C1 segment of cervical spinal cord (tissue), 14 donors: Measurements from ENCODE around the gene PRKAR1A.
"Not testable (repeated sequence)": the region's sequence is repeated elsewhere in the genome, so short reads cannot be mapped to it uniquely, and the experiment has no call there.

Experiments used
- DNase-seq, 14 donors: peaks; one replicate each; lab custom pipeline; 2025; lab: John Stamatoyannopoulos, UW

The PRKAR1A gene

GRCh38 chr17:68512247-68512959 is at the start of gene PRKAR1A:
PRKAR1A (plus strand) TSS chr17:68512430; CDS start chr17:68515400, 2,970 bp downstream.
- peak; percentile 83 to 97 (median 94) for DNase-seq

GRCh38 chr17:68463211-68464019 is 48.8 kb upstream of the PRKAR1A start:
- no peak for DNase-seq

- DNase-seq: no peak
Measured at GRCh38 chr17:68468334-68468733, 43.9 kb upstream of the PRKAR1A start.

DNA sequence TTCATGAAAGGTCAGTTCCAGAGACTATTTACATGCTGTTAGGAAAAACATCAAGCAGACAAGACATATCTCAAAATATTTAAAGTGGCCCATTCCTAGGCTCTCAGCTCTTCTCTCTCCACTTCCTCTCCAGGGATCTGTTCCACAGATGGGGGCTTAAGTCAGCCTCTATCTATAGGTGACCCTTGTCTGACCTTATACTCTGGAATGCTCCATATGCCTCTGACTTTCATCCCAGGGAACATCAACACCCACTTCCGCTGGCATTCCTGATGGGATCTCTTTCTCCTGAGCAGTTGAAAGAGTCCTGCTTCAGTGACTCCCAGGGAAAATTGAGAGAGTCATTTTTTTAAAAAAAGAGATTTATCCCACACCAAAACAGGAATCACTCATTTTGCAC is 43.4 kb upstream of the PRKAR1A start:
- no peak for DNase-seq

DNA sequence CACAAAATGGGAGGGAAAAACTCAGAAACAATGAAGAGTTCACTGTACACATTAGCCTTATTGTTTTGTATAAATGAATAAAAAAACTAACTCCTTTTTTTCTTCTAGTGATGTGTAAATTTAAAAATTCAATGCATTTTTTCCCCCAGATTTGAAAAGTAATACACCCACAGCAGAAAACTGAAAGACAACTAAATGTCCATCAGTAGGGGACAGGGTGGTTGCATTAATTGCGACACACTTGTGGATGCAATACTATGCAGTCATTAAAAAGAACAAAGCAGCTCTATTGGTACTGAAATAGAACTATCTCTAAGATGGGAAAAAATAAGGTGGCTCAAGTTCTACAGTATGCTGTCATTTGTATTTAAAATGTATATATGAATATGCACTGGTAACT is 41.3 kb upstream of the PRKAR1A start:
- DNase-seq: no peak

- no peak for DNase-seq
Measured at GRCh38 chr17:68480885-68481284, 31.3 kb upstream of the PRKAR1A start.

DNA sequence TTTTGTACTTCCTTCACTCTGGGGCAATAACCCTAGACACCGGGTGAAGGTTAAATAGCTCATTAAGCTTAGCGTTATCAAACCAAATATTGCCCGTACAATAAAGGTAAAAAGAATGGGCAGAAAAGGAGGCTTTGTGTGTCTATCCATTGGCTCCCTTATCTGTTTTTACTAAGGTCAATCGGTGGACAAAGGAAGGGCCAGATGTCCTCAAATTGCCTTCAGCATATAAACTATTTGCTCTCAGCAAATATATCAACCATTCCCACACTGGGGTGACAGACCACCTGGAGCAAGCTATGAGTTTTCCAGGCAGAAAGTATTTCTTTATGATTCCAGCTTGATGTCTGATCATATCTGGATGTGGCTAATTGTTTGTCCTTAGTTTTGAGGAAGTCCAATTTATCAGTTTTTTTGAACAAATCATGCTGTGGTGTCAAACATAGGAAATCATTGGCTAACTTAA is 29.6 kb upstream of the PRKAR1A start:
- DNase-seq: no peak

DNA sequence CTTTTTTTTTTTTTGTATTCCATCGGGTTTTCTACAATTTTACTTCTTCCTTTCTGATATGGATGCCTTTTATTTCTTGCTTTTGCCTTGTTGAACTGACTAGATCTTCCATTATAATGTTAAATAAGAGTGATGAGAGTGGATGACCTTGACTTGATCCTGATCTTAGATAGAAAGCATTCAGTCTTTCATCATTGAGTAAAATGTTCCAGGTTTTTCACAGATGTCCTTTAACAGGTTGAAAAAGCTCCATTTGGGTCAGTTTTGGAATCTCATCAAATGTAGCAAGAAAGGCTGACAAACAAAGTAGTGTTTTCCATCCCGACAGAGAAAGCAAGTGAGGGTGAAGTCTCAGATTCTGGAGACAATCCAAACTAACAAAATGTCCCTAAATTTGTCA is 27.8 kb upstream of the PRKAR1A start:
- no peak for DNase-seq

DNA sequence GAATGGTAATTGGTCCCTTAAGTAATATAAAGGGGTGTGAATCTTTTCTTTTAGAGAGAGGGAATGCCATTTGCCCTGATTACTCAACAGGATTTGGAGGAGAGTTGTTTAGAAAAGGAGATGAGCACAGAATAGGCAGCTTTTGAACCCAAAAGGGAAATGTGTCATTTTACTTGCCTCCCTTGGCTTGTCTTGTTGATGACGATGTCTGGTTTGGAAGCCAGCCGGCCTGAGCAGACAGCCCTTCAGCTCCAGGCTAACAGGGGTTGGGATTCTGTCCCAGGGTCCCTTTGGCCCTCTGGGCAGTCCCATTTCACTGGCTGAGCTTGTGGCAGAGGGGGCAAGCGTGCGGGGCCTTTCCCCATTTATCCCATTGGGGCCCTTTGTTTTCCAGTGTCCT is 22.3 kb upstream of the PRKAR1A start:
- DNase-seq: peak in 1 of 14 donors; percentile 6

- peak in 4 of 14 donors; percentile 14 to 19 (median 17) for DNase-seq
Measured at GRCh38 chr17:68491381-68492231, 20.6 kb upstream of the PRKAR1A start.

DNA sequence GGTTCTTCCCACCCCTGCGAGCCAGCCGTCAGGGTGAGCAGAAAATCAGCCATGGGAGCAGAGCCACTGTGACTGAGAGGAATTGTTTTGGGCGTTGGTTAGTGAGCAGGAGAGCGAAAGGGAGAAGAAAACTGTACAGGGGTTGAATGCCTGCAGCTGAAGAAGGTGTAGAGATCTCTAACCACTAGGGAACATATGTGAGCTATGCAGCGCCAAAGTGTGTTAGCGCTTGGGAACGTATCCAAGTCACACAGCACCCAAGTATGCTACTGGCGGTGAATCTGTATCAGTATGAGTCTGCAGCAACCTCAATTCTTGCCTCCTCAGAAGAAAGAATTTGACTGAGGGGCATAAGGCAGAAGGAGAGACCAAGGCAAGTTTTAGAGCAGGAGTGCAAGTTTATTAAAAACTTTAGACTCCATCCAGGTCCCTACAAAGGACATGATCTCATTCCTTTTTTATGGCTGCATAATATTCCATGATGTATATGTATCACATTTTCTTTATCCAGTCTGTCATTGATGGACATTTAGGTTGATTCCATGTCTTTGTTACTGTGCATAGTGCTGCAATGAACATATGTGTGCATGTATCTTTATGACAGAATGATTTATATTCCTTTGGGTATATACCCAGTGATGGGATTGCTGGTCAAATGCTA is 19.7 kb upstream of the PRKAR1A start:
- DNase-seq: not testable (repeated sequence)

DNA sequence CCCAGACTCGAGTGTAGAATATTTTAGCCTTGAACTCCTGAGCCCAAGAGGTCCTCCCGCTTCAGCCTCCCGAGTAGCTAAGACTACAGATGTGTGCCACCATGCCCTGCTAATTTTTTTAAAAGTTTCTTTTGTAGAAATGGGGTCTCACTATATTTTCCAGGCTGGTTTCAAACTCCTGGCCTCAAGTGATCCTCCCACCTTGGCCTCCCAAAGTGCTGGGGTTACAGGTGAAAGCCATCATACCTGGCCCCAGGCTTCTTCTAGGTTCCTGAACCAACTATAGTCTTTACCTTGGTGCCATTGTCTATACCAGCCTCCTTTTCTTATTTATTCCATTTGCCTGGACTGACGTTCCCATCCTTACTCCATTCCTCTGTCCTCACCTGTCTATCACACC is 17.1 kb upstream of the PRKAR1A start:
- no peak for DNase-seq

DNA sequence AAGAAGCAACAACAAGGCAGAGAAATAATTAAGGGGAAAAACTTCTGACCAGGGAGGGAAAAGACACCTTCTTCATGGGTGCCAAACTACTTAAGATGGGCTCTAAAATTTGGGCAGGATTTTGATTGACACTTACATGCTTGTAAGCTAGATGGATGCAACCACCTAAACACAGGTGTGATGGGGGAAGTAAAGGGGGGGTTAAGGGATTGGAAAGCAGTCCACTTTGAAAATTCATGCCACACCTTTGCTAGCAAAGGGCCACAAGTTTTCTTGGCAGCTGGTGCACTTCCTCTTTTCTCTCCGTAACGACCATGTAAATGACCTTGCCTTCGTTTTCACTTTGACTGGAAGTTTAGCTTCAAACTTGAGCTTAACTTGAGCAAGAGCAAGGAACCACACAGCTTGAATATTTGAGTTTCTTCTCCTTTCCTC is 14.3 kb upstream of the PRKAR1A start:
- peak in 2 of 14 donors; percentile 3 to 22 for DNase-seq

DNA sequence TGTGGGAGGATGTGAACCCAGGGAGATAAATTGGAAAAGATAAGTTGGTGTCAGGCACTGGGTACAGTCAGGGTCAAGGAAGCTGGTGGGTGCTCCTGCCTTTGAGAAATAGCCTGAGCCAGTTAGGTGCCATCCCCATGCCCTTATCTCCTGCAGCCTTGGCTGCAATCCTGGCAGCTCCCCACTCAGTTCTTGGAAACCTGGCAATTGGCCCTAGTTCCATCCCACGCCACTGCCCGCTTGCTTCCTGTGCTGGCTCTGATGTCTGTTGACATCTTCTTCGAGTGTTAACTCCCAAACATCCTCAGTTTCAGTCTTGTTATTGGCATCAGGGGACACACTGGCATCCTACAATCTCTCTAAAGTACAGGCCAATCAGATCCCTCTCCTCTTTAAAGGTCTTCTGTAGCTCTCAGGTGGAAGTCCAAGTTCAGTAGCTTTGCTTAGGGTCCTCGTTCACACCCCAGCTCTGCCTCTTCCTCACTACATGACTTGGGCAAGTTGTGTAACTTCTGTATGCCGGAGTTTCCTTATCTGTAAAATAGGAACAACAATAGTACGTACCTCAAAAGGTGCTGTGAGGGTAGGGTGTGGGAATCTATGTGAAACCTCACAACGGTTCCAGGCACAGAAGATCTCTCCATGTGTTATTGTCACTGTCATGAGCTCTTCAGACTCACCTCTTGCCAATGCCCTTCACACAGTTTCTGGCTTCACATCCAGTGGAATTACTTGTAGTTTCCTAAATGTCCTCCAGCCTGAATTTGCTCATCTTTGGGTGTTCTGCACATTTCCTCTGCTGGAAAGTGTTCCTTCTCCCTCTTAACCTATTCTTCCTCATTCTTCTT is 13.5 kb upstream of the PRKAR1A start:
- DNase-seq: peak in 1 of 14 donors; percentile 27

DNA sequence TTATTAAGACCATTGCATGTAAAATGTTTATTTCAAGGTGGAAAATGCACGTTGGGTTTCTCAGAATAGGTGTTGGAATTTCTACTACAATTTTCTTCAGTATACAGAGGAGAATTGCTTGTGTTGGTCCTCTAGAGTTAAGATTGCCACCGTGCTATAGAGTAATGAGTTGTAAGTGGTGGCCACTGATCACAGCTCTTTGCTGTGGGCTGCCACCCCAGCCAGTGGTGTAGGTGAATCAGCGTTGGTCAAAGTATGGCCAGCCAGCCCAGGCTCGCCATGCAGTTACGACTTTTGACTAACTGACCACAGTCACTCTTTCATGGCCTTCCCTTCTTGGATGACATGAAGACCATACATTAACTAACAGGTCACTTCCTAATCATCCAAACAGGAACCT is 12.6 kb upstream of the PRKAR1A start:
- no peak for DNase-seq

GRCh38 chr17:68501074-68501473 is 11.2 kb upstream of the PRKAR1A start:
- no peak for DNase-seq

GRCh38 chr17:68505951-68506350 is 6.3 kb upstream of the PRKAR1A start:
- DNase-seq: no peak

- no peak for DNase-seq
Measured at GRCh38 chr17:68507576-68507975, 4.7 kb upstream of the PRKAR1A start.

DNA sequence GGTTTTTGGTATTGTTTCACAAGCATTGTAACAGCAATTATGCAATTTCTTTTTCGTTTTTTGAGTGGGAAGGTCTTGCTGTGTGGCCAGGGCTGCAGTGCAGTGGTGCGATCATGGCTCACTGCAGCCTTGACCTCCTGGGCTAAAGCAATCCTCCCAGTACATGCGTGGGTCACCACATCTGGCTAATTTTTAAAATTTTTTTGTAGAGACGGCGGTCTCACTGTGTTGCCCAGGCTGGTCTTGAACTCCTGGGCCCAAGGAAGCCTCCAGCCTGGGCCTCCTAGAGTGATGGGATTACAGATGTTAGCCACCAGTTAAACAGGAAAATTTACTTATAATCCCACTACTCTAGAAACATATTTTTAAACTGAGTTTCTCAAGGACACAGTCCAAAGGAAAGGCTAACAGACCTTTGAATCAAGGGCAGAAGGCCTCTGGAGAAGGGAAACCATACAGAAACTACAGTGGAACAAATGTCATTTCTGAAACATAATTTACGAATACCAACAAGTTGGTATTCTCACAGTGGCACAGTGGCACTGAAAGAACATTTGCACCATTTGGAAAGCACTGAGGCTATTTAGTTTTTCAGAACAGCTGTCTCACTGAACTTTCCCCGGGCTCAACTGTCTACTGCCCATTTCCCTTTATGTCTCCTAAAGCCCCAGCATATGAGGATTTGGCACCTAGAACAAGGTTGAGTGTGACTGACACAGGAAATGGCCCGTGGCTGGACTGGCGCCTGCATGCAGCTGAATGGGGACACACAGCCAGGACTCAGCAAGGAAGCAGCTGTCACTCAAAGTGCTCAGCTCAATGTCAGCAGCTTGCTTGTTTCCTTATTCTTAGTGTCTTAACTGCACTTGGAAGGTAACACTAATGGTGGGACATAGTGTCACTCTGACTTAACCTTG is 2.8 kb upstream of the PRKAR1A start:
- DNase-seq: peak in 6 of 14 donors; percentile 8 to 27 (median 17)
